HG03039 (cell line): Measurements from ENCODE around the gene SRGAP1.
"Not testable (repeated sequence)": the region's sequence is repeated elsewhere in the genome, so short reads cannot be mapped to it uniquely, and the experiment has no call there.

Experiments used
- ATAC-seq: cut with Tn5 transposase; IDR thresholded peaks from one replicate; pipeline ENCODE4 v1.9.1; 2021; ENCODE audit warnings: mild to moderate bottlenecking, moderate library complexity; ENCODE audit not compliant: unreplicated experiment

The SRGAP1 gene

GRCh38 chr12:64181430-64182291 is 337.2 kb downstream of the SRGAP1 start:
- no peak for ATAC-seq

GRCh38 chr12:64184216-64184615 is 339.7 kb downstream of the SRGAP1 start:
- no peak for ATAC-seq

- ATAC-seq: peak; percentile 93
Measured at GRCh38 chr12:64186789-64187188, 342.3 kb downstream of the SRGAP1 start.

GRCh38 chr12:64187370-64187769 is 342.9 kb downstream of the SRGAP1 start:
- no peak for ATAC-seq

- ATAC-seq: no peak
Measured at GRCh38 chr12:64187794-64188193, 343.3 kb downstream of the SRGAP1 start.

GRCh38 chr12:64189530-64189929 is 345.0 kb downstream of the SRGAP1 start:
- no peak for ATAC-seq

GRCh38 chr12:64190140-64190539 is 345.6 kb downstream of the SRGAP1 start:
- ATAC-seq: no peak

- ATAC-seq: peak; percentile 95
Measured at GRCh38 chr12:64192644-64193444, 348.3 kb downstream of the SRGAP1 start.

- no peak for ATAC-seq
Measured at GRCh38 chr12:64193931-64194330, 349.4 kb downstream of the SRGAP1 start.

GRCh38 chr12:64194333-64195149 is 350.0 kb downstream of the SRGAP1 start:
- ATAC-seq: no peak

- not testable (repeated sequence) for ATAC-seq
Measured at GRCh38 chr12:64195841-64196240, 351.3 kb downstream of the SRGAP1 start.

- no peak for ATAC-seq
Measured at GRCh38 chr12:64203036-64203435, 358.5 kb downstream of the SRGAP1 start.

GRCh38 chr12:64203775-64204174 is 359.3 kb downstream of the SRGAP1 start:
- ATAC-seq: no peak

GRCh38 chr12:64205542-64205941 is 361.0 kb downstream of the SRGAP1 start:
- no peak for ATAC-seq

- no peak for ATAC-seq
Measured at GRCh38 chr12:64207453-64207852, 363.0 kb downstream of the SRGAP1 start.
